ENCODE measurements around the gene RAB10.
A peak's percentile ranks its signal among the peaks of the same experiment; 100 is the strongest.

RAB10 gene

GRCh38 chr2:26177122-26177521, 143.2 kb downstream of the RAB10 start:
- DNase-seq (ENCODE audit: low read depth in 1 of 2, low spot score in 1 of 2) = no peak

GRCh38 chr2:26178246-26178645, 144.4 kb downstream of the RAB10 start:
- DNase-seq (ENCODE audit: low read depth in 1 of 2, low spot score in 1 of 2) = no peak

GRCh38 chr2:26178746-26179436, 145.0 kb downstream of the RAB10 start:
- no peak for DNase-seq (ENCODE audit: low read depth in 1 of 2, low spot score in 1 of 2)

- no peak for DNase-seq (ENCODE audit: low read depth in 1 of 2, low spot score in 1 of 2)
Observed at GRCh38 chr2:26179446-26179913, 145.6 kb downstream of the RAB10 start.

DNA sequence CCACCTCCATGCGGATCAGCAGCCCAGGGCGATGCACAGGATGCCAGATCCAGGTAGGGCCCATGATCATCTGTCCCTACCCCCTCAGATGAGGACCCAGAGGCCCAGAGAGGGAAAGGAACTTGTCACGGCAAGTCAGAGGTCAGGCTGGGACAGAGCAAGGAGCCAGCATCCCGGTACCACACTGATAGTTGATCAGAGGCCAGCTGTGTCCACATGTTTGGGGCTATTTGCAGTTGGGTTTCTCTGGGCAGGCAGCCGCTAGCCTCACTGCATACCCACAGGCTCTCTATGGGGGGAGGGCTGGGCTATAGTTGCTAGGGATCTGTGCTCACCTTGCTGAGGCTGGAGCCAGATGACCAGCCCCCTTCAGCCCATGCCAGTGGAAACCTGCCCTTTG, 148.6 kb downstream of the RAB10 start:
- no peak for DNase-seq (ENCODE audit: low read depth in 1 of 2, low spot score in 1 of 2)

DNA sequence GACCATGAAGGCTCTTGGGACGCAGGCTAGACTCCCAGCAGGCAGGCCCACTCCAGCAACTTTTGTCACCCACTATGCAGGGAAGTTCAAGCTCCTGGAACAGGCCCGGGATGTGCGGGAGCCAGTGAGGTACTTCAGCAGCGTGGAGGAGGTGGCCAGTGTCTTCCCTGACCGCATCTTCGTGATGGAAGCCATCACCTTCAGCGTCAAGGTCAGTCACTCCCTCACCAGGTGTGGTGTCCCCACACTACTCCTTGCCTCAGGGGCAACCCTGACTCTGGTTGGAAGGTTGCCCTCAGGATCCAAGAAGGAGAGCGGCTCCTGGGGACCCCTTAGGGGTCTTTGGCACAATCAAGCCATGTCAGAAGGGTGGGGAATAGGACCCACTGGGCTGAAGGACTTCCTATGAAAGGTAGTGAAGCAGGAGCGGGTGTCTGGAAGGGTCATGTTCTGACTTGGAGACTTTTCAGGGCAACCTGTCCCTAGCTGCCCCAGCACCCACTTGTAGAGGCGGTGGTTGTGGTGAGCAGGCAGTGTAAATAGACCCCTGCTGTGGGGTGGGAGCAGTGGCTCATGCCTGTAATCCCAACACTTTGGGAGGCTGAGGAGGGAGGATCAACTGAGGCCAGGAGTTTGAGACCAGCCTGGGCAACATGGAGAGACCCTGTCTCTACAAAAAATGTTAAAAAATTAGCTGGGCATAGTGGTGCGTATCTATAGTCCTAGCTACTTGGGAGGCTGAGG, 149.2 kb downstream of the RAB10 start:
- no peak for DNase-seq (ENCODE audit: low read depth in 1 of 2, low spot score in 1 of 2)

- no peak for DNase-seq (ENCODE audit: low read depth in 1 of 2, low spot score in 1 of 2)
Observed at GRCh38 chr2:26184121-26184520, 150.2 kb downstream of the RAB10 start.

- DNase-seq (ENCODE audit: low read depth in 1 of 2, low spot score in 1 of 2) = peak; percentile 77 to 84
Observed at GRCh38 chr2:26184555-26185303, 150.8 kb downstream of the RAB10 start.

DNA sequence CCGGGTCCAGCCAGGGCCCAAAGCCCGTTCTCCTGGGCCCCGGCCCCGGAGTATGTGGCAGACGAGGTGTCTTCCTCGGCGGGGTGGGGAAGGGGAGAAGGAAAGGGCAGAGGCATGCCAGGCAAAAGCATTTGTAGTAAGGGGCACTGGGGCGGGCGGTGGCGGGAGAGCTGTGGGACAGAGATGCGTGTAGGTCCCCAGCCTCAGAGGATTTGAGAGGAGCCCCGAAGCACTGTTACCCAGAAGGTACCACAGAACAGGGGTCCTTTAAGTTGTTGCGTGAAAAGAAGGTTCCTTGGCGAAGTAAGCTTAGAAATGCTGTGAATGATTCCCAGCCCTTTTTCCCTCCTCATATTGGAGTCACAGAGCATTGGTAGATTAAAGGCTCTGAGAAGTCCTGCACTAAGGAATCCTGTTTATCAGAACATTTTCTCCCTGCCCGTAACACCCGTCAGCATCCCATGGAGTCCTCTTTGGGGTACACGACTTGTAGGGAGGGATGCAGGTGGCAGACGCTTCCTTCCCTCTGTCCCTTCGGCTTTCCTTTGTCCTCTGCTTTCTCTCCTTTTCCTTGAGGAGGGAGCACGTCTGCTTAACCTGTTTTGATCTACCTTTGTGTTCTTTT, 151.5 kb downstream of the RAB10 start:
- no peak for DNase-seq (ENCODE audit: low read depth in 1 of 2, low spot score in 1 of 2)

GRCh38 chr2:26185954-26186770, 152.3 kb downstream of the RAB10 start:
- no peak for DNase-seq (ENCODE audit: low read depth in 1 of 2, low spot score in 1 of 2)
